A673 (cell line): Measurements from ENCODE around the gene CEP192. TPM values are rescaled to one million over a fixed set of nuclear protein-coding genes. Genes with fewer than 3 reads are reported as not detected.

Experiments
- BruUV-seq: library from RNA; stranded (reverse); fragments of 400-500 nt; replicated peaks from 2 replicates; lab custom pipeline; 2021; lab: Mats Ljungman, UMichigan
- CTCF ChIA-PET: fragments of 300-600 bp; sonication (Branson Sonifier 250); formaldehyde crosslinking; loops from one replicate; lab custom pipeline; 2022; ENCODE audit warnings: antibody characterized with exemption; lab: Charles Lee
- POLR2A ChIA-PET: fragments of 300-600 bp; sonication (Branson Sonifier 250); formaldehyde crosslinking; loops from one replicate; lab custom pipeline; 2022; ENCODE audit warnings: antibody characterized with exemption; ENCODE audit not compliant: low non-redundant PET; lab: Charles Lee
- DNase-seq: peaks from one replicate; pipeline ENCODE4 v3.0.0-alpha.2; 2015; ENCODE audit warnings: low spot score
- H3K27ac ChIP-seq: fragments of 200-600 bp; sonication (generic); 2 replicates; pipeline ENCODE4 v1.5.1; 2016; ENCODE audit warnings: mixed run types, low read depth, mild to moderate bottlenecking, mixed read lengths, antibody characterized with exemption, low read length; ENCODE audit not compliant: poor library complexity, severe bottlenecking
- H3K27me3 ChIP-seq: fragments of 200-600 bp; sonication (generic); replicated peaks from 2 replicates; pipeline ENCODE4 v1.6.1; 2017; ENCODE audit warnings: mixed run types, low read depth, mild to moderate bottlenecking, mixed read lengths, antibody characterized with exemption, low read length; ENCODE audit not compliant: insufficient read depth, poor library complexity
- H3K36me3 ChIP-seq: fragments of 200-600 bp; sonication (generic); 2 replicates; pipeline ENCODE4 v1.6.1; 2016; ENCODE audit warnings: mixed run types, mild to moderate bottlenecking, mixed read lengths, antibody characterized with exemption, low read length; ENCODE audit not compliant: insufficient read depth, poor library complexity, severe bottlenecking
- H3K4me1 ChIP-seq: fragments of 200-600 bp; sonication (generic); 2 replicates; pipeline ENCODE4 v1.6.1; 2017; ENCODE audit warnings: mixed run types, mild to moderate bottlenecking, mixed read lengths, antibody characterized with exemption, low read length; ENCODE audit not compliant: insufficient read depth, poor library complexity, severe bottlenecking
- H3K4me3 ChIP-seq: fragments of 200-600 bp; sonication (generic); 2 replicates; pipeline ENCODE4 v1.5.1; 2016; ENCODE audit warnings: low read depth, mixed run types, mild to moderate bottlenecking, mixed read lengths, low read length; ENCODE audit not compliant: poor library complexity, severe bottlenecking
- H3K9me3 ChIP-seq: fragments of 200-600 bp; sonication (generic); 2 replicates; pipeline ENCODE4 v1.6.1; 2016; ENCODE audit warnings: mixed run types, low read depth, mild to moderate bottlenecking, mixed read lengths, antibody characterized with exemption, low read length; ENCODE audit not compliant: poor library complexity, severe bottlenecking
- CTCF ChIP-seq: fragments of 300-800, 200-600 bp; sonication (generic); conservative IDR thresholded peaks from 2 replicates; pipeline ENCODE4 v1.5.1; 2017; ENCODE audit warnings: low read depth, mild to moderate bottlenecking, antibody characterized with exemption, low read length, moderate library complexity, mixed read lengths
- EZH2 ChIP-seq: fragments of 200-600 bp; sonication (generic); IDR thresholded peaks from 2 replicates; pipeline ENCODE4 v1.6.1; 2017; ENCODE audit warnings: borderline replicate concordance, low read depth, mild to moderate bottlenecking, mixed read lengths, antibody characterized with exemption, low read length; ENCODE audit not compliant: poor library complexity, severe bottlenecking
- intact Hi-C: fragments of 100-400 bp; cut with micrococcal nuclease; formaldehyde crosslinking; loops from one replicate; pipeline ENCODE4 v1.10.0; 2022; ENCODE audit not compliant: unreplicated experiment
- total RNA-seq: library from RNA; stranded (reverse); gene quantifications from 2 replicates; pipeline ENCODE4 v1.2.3, GENCODE V29; 2021

The CEP192 gene
- total RNA-seq, 1 experiment from 2014 or later: 46.4 TPM

- intact Hi-C loops: no loop called here
- no peaks in the 10 kb centered on the region for H3K27me3 ChIP-seq
- H3K27ac ChIP-seq: no peak overlapping the region
- POLR2A ChIA-PET: no interaction called here
- H3K4me3 ChIP-seq: no peak overlapping the region
- DNase-seq: no peak
- CTCF ChIA-PET: no interaction called here
- BruUV-seq: no TSS peak
- no peaks in the 10 kb centered on the region for H3K9me3 ChIP-seq
- no peaks in the 10 kb centered on the region for H3K4me1 ChIP-seq
- H3K36me3 ChIP-seq: no peaks in the 10 kb centered on the region
- TF ChIP-seq EZH2 (no peak), CTCF (no peak)
These were observed 170.2 kb downstream of the CEP192 start for GRCh38 chr18:13161276-13161899.

GRCh38 chr18:13163167-13163927 is 172.2 kb downstream of the CEP192 start:
- no TSS peak for BruUV-seq
- no peak for TF ChIP-seq CTCF
- POLR2A ChIA-PET: no interaction called here
- CTCF ChIA-PET: no interaction called here
- Histone ChIP-seq H3K36me3 (no peaks in the 10 kb centered on the region), H3K27ac (no peak overlapping the region), H3K27me3 (peaks cover 3% of the 10 kb centered on the region), H3K4me3 (no peak overlapping the region), H3K4me1 (no peaks in the 10 kb centered on the region), H3K9me3 (no peaks in the 10 kb centered on the region)
- intact Hi-C loops: no loop called here
- DNase-seq: no peak

GRCh38 chr18:13164406-13164805 is 173.2 kb downstream of the CEP192 start:
- Histone ChIP-seq H3K27me3 (peaks cover 3% of the 10 kb centered on the region), H3K4me3 (no peak overlapping the region), H3K9me3 (no peaks in the 10 kb centered on the region), H3K4me1 (no peaks in the 10 kb centered on the region), H3K36me3 (no peaks in the 10 kb centered on the region), H3K27ac (no peak overlapping the region)
- TF ChIP-seq EZH2: no peak
- no peak for TF ChIP-seq CTCF
- DNase-seq: no peak
- ChIA-PET CTCF (no interaction called here), POLR2A (no interaction called here)
- intact Hi-C loops: no loop called here
- BruUV-seq: no TSS peak
